Liver (tissue), 9 donors: ENCODE results near the gene KCTD16. TPM values are rescaled to one million over a fixed set of nuclear protein-coding genes. Genes with fewer than 3 reads are reported as not detected.

Experiments
- DNase-seq: peaks from one replicate; pipeline ENCODE4 v3.0.0-alpha.2; 2017; ENCODE audit warnings: low spot score
- H3K27ac ChIP-seq, 2 donors: one replicate each; pipeline ENCODE4 v1.7.0; 2013; ENCODE audit warnings: inconsistent platforms in 2 of 2, low read length in 2 of 2, control low read depth in 1 of 2, low read depth in 1 of 2, mild to moderate bottlenecking in 1 of 2
- H3K27me3 ChIP-seq, 4 donors: one replicate each; pipeline versions ENCODE4 v1.6.1 to v1.7.0; 2013; ENCODE audit warnings: low read length in 3 of 4, inconsistent platforms in 1 of 4, mild to moderate bottlenecking in 1 of 4, moderate library complexity in 1 of 4; ENCODE audit not compliant: control insufficient read depth in 4 of 4, insufficient read depth in 4 of 4
- H3K36me3 ChIP-seq, 4 donors: one replicate each; pipeline versions ENCODE4 v1.6.1 to v1.7.0; 2013; ENCODE audit warnings: low read length in 3 of 4, mild to moderate bottlenecking in 3 of 4, low read depth in 1 of 4, moderate library complexity in 1 of 4; ENCODE audit not compliant: control insufficient read depth in 4 of 4, insufficient read depth in 3 of 4
- H3K4me1 ChIP-seq, 4 donors: one replicate each; pipeline versions ENCODE4 v1.6.1 to v1.7.0; 2013; ENCODE audit warnings: low read length in 3 of 4, mild to moderate bottlenecking in 3 of 4, moderate library complexity in 1 of 4; ENCODE audit not compliant: control insufficient read depth in 4 of 4, insufficient read depth in 4 of 4
- H3K4me3 ChIP-seq, 3 donors: one replicate each; pipeline versions ENCODE4 v1.6.1 to v1.7.0; 2013; ENCODE audit warnings: low read length in 3 of 3, control low read depth in 1 of 3, low read depth in 1 of 3, mild to moderate bottlenecking in 1 of 3
- H3K9ac ChIP-seq, 2 donors: one replicate each; pipeline ENCODE4 v1.7.0; 2013; ENCODE audit warnings: low read length in 2 of 2, mild to moderate bottlenecking in 2 of 2, moderate library complexity in 2 of 2, control low read depth in 1 of 2, low read depth in 1 of 2
- H3K9me3 ChIP-seq, 4 donors: one replicate each; pipeline versions ENCODE4 v1.6.1 to v1.7.0; 2013; ENCODE audit warnings: low read length in 3 of 4; ENCODE audit not compliant: control insufficient read depth in 4 of 4
- CTCF ChIP-seq: fragments of 150-350 bp; IDR thresholded peaks from 2 replicates; pipeline ENCODE4 v1.5.1; 2017; ENCODE audit warnings: improper control_type of control experiment, low read depth, low read length; ENCODE audit not compliant: missing input control
- EGR1 ChIP-seq, 2 donors: IDR thresholded peaks; 2 replicates each; pipeline ENCODE4 v1.6.1; 2016 to 2018; ENCODE audit warnings: antibody characterized with exemption in 2 of 2, low read depth in 2 of 2
- FOXA1 ChIP-seq: IDR thresholded peaks from 2 replicates; pipeline ENCODE4 v1.6.1; 2016; ENCODE audit warnings: antibody characterized with exemption
- FOXA2 ChIP-seq: IDR thresholded peaks from 2 replicates; pipeline ENCODE4 v1.6.1; 2016; ENCODE audit warnings: antibody characterized with exemption
- GABPA ChIP-seq, 2 donors: IDR thresholded peaks in 1 of 2; conservative IDR thresholded peaks in 1 of 2; 2 replicates each; pipeline ENCODE4 v1.6.1; 2016; ENCODE audit warnings: antibody characterized with exemption in 2 of 2, mild to moderate bottlenecking in 1 of 2, moderate library complexity in 1 of 2
- HNF4A ChIP-seq, 2 donors: conservative IDR thresholded peaks; 2 replicates each; pipeline ENCODE4 v1.6.1; 2016; ENCODE audit warnings: antibody characterized with exemption in 2 of 2, mild to moderate bottlenecking in 2 of 2
- HNF4G ChIP-seq: IDR thresholded peaks from 2 replicates; pipeline ENCODE4 v1.6.1; 2016; ENCODE audit warnings: antibody characterized with exemption
- JUND ChIP-seq, 2 donors: IDR thresholded peaks; 2 replicates each; pipeline ENCODE4 v1.6.1; 2016; ENCODE audit warnings: antibody characterized with exemption in 2 of 2
- MAX ChIP-seq: IDR thresholded peaks from 2 replicates; pipeline ENCODE4 v1.6.1; 2016; ENCODE audit warnings: antibody characterized with exemption
- NR2F2 ChIP-seq: IDR thresholded peaks from 2 replicates; pipeline ENCODE4 v1.6.1; 2016; ENCODE audit warnings: antibody characterized with exemption
- RAD21 ChIP-seq, 2 donors: IDR thresholded peaks; 2 replicates each; pipeline ENCODE4 v1.6.1; 2016; ENCODE audit warnings: antibody characterized with exemption in 2 of 2, mild to moderate bottlenecking in 2 of 2
- RXRA ChIP-seq, 2 donors: IDR thresholded peaks; 2 replicates each; pipeline ENCODE4 v1.6.1; 2017 to 2018; ENCODE audit warnings: antibody characterized with exemption in 2 of 2, mild to moderate bottlenecking in 1 of 2
- SP1 ChIP-seq: IDR thresholded peaks from 2 replicates; pipeline ENCODE4 v1.6.1; 2018; ENCODE audit warnings: antibody characterized with exemption, mild to moderate bottlenecking
- TAF1 ChIP-seq: conservative IDR thresholded peaks from 2 replicates; pipeline ENCODE4 v1.6.1; 2016; ENCODE audit warnings: antibody characterized with exemption, mild to moderate bottlenecking
- YY1 ChIP-seq: IDR thresholded peaks from 2 replicates; pipeline ENCODE4 v1.6.1; 2016; ENCODE audit warnings: antibody characterized with exemption, mild to moderate bottlenecking
- ZBTB33 ChIP-seq: IDR thresholded peaks from 2 replicates; pipeline ENCODE4 v1.6.1; 2016; ENCODE audit warnings: antibody characterized with exemption
- WGBS: extraction: QIAGEN DNeasy Blood & Tissue Kit; methylation state at CpG from one replicate; pipeline ENCODE4 v1.1.7; 2013; 5-methylcytosine and 5-hydroxymethylcytosine counted together
- polyA plus RNA-seq, 2 donors: library from polyadenylated mRNA; stranded (reverse) in 1 of 2; unstranded in 1 of 2; fragments of 200-250 nt in 1 of 2; fragments of >200 nt in 1 of 2; fragmentation: Nextera tagmentation in 1 of 2; extraction: Ambion mirVana in 1 of 2; gene quantifications; one replicate each; pipeline versions ENCODE4 v1.2.1 to v1.2.3, GENCODE V29; 2013 to 2015
- total RNA-seq, 2 donors: library from RNA; depleted of rRNA; stranded (reverse); fragments of >200 nt; gene quantifications; one replicate each; pipeline ENCODE4 v1.2.3, GENCODE V29; 2014
- TF ChIP-seq, protein P1 (sequence below): IDR thresholded peaks from 2 replicates; pipeline ENCODE4 v1.6.1; 2016; ENCODE audit warnings: antibody characterized with exemption
- TF ChIP-seq, protein P2 (sequence below): IDR thresholded peaks from 2 replicates; pipeline ENCODE4 v1.6.1; 2016; ENCODE audit warnings: antibody characterized with exemption, mild to moderate bottlenecking
- donor health status: healthy.
- donor health status: healthy.
- donor health status: healthy.
- donor health status: healthy.
- donor health status: healthy.

Gene KCTD16
- total and polyA plus RNA-seq, 4 donors: under 0.01 to 0.05 (median 0.01) TPM; not detected in 1

- TF ChIP-seq EGR1 (IDR thresholded peaks at IDR 0.05; ENCODE audit: low read depth in 2 of 2) (no peak), TAF1 (no peak), FOXA2 (no peak), RXRA (IDR thresholded peaks at IDR 0.05) (no peak), ZBTB33 (no peak)
- TF ChIP-seq, protein P1, sequence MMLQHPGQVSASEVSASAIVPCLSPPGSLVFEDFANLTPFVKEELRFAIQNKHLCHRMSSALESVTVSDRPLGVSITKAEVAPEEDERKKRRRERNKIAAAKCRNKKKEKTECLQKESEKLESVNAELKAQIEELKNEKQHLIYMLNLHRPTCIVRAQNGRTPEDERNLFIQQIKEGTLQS: no peak
Observed at GRCh38 chr5:144122641-144123040, 48.0 kb upstream of the KCTD16 start (continued).

DNA sequence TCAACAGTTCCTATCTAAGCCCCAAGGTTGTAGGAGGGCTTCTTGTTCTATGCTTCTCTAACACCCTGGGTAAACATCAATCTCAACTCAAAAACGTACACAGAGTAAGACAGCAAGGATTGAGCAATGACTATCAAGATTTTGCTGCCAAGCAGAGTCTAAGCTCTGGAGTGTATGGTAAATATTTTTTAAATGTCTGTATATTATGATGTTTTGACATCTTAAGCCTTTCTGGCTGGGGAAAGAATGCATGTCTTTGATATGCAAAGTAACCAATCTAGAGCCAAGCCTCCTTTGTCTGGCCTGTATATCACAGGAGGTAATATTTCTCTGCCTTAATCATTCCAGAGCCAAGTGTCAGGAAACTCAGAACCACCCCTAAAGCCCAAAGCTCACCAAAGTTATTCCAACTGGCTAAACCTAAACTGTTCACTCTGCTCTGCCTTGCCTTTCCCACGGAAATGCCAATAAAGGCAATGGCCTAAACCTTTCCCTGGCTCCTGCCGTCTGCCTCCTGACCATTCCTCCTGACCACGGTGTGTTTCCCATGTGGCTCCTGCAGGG lies 45.4 kb upstream of the KCTD16 start:
- H3K27ac ChIP-seq: no peak overlapping the region
- H3K4me3 ChIP-seq: no peak overlapping the region
- no peaks in the 10 kb centered on the region for H3K4me1 ChIP-seq
- 63% methylated on average over 4 of the region's 4 CpGs for WGBS
- no peaks in the 10 kb centered on the region for H3K9me3 ChIP-seq
- H3K36me3 ChIP-seq: no peaks in the 10 kb centered on the region
- no peaks in the 10 kb centered on the region for H3K27me3 ChIP-seq
- TF ChIP-seq HNF4G (no peak), MAX (no peak), FOXA1 (no peak), SP1 (no peak), YY1 (no peak), NR2F2 (no peak), RXRA (IDR thresholded peaks at IDR 0.05) (no peak)
- DNase-seq: no peak
- H3K9ac ChIP-seq: no peak overlapping the region

- Histone ChIP-seq H3K36me3 (no peaks in the 10 kb centered on the region), H3K4me3 (no peak overlapping the region), H3K4me1 (no peaks in the 10 kb centered on the region), H3K9ac (no peak overlapping the region), H3K27ac (no peak overlapping the region), H3K27me3 (no peaks in the 10 kb centered on the region), H3K9me3 (no peaks in the 10 kb centered on the region)
- no peak for DNase-seq
- 83% methylated on average over 4 of the region's 4 CpGs for WGBS
- TF ChIP-seq RXRA (IDR thresholded peaks at IDR 0.05) (no peak), YY1 (no peak), NR2F2 (no peak), FOXA2 (no peak), RAD21 (IDR thresholded peaks at IDR 0.05) (no peak), ZBTB33 (no peak), GABPA (IDR thresholded peaks at IDR 0.05 in 1 of 2, conservative IDR thresholded peaks at IDR 0.05 in 1 of 2) (no peak), HNF4A (conservative IDR thresholded peaks at IDR 0.05) (no peak), CTCF (no peak), MAX (no peak), FOXA1 (no peak), SP1 (no peak), EGR1 (IDR thresholded peaks at IDR 0.05; ENCODE audit: low read depth in 2 of 2) (no peak), JUND (IDR thresholded peaks at IDR 0.05) (no peak), HNF4G (no peak)
- TF ChIP-seq, protein P2, sequence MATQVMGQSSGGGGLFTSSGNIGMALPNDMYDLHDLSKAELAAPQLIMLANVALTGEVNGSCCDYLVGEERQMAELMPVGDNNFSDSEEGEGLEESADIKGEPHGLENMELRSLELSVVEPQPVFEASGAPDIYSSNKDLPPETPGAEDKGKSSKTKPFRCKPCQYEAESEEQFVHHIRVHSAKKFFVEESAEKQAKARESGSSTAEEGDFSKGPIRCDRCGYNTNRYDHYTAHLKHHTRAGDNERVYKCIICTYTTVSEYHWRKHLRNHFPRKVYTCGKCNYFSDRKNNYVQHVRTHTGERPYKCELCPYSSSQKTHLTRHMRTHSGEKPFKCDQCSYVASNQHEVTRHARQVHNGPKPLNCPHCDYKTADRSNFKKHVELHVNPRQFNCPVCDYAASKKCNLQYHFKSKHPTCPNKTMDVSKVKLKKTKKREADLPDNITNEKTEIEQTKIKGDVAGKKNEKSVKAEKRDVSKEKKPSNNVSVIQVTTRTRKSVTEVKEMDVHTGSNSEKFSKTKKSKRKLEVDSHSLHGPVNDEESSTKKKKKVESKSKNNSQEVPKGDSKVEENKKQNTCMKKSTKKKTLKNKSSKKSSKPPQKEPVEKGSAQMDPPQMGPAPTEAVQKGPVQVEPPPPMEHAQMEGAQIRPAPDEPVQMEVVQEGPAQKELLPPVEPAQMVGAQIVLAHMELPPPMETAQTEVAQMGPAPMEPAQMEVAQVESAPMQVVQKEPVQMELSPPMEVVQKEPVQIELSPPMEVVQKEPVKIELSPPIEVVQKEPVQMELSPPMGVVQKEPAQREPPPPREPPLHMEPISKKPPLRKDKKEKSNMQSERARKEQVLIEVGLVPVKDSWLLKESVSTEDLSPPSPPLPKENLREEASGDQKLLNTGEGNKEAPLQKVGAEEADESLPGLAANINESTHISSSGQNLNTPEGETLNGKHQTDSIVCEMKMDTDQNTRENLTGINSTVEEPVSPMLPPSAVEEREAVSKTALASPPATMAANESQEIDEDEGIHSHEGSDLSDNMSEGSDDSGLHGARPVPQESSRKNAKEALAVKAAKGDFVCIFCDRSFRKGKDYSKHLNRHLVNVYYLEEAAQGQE: no peak
- TF ChIP-seq, protein P1: no peak
Observed at GRCh38 chr5:144126707-144127106, 44.0 kb upstream of the KCTD16 start.
